GM12874 (cell line): ENCODE data around the gene SMIM36.

Source experiments
- CTCF ChIP-seq: IDR thresholded peaks from 2 replicates; pipeline ENCODE4 v1.5.1; 2011; ENCODE audit warnings: low read depth, mild to moderate bottlenecking, control low read depth, low read length, moderate library complexity; ENCODE audit not compliant: insufficient read depth

SMIM36 gene

DNA sequence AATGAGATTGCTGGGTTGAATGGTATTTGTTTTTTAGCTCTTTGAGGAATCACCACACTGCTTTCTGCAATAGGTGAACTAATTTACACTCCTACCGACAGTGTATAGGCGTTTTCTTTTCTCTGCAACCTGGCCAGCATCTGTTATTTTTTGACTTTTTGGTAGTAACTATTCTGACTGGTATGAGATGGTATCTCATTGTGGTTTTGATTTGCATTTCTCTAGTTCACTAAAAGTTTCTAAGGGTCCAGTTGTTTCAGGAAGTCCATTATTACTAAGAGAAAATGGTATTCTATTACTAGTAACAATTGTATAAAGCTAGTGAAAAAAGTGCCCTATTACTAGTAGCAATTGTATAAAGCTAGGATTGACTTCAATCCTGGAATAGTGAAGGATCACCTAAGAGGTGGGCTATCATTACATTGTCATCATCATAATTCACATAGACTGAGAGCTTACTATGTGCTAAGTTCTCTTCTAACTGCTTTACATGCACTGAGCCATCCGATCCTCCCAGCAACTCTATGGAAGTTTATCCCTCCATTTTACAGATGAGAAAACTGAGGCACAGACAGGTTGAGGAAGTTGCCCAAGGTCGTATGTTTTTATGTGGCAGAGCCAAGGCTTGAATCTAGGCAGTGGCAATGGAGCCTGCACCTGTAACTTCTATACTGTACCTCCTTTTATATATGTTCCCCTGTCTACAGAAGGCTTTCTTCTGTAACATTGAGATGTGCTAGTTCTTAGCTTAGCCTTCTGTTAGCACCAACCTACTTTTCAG lies 13.4 kb upstream of the SMIM36 start:
- TF ChIP-seq CTCF, result no peak

- no peak for TF ChIP-seq CTCF
Measured at GRCh38 chr17:55521186-55521585, 9.9 kb upstream of the SMIM36 start.

- TF ChIP-seq CTCF, result no peak
Measured at GRCh38 chr17:55520402-55520801, 9.2 kb upstream of the SMIM36 start.

DNA sequence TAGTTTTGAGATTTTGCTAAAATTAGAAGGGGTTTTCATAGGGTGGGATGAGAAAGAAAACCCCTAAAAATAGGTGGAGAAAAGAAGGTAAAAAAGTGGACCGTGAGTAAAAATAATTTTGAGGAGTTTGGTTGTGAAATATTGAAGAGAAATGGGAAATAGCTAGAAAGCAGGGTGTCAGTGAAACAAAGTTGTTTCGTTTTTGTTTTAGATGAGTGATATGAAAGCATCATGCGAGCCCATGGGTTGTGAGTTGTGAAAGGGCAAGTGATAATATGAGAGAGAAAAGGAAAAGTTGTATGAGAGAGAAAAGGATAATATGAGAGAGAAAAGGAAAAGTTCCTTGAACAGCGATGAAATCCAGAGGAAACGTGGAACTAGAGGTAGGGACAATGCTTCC lies 7.3 kb upstream of the SMIM36 start:
- no peak for TF ChIP-seq CTCF

DNA sequence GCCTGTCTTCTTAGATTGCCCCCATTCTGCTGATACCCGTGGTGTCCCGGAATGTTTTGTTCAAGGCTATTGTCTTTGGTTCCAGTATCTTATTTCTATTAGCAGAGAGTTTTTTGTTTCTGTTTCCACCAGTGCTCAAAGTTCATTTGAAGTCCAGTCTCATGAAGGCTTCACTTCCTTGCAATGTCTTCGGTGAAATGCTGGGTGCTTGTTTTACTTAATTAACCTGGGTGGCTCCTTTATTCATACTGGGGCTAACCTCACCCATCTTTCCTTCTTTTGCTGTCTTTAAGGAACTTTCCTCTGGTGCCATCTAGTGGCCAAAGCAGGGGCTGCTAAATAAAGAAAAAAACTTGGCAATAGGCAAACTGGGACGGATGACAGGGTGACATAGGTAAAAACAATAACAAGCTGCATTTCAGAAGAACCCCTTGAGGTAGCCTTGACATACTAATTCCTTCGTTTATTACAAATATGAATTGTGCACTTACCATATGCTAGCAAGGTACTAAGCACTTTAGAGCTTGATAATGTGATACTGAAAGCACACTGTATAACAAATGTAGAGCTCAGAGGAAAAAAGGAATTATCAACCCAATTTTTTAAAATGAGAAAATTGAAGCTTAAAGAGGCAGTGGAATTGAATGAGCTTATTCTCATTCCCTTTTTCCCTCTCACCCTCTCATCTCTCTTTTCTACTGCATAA lies 2.8 kb upstream of the SMIM36 start:
- peak; percentile 74 for TF ChIP-seq CTCF

- no peak for TF ChIP-seq CTCF
Measured at GRCh38 chr17:55500103-55500502, 11.1 kb downstream of the SMIM36 start.

DNA sequence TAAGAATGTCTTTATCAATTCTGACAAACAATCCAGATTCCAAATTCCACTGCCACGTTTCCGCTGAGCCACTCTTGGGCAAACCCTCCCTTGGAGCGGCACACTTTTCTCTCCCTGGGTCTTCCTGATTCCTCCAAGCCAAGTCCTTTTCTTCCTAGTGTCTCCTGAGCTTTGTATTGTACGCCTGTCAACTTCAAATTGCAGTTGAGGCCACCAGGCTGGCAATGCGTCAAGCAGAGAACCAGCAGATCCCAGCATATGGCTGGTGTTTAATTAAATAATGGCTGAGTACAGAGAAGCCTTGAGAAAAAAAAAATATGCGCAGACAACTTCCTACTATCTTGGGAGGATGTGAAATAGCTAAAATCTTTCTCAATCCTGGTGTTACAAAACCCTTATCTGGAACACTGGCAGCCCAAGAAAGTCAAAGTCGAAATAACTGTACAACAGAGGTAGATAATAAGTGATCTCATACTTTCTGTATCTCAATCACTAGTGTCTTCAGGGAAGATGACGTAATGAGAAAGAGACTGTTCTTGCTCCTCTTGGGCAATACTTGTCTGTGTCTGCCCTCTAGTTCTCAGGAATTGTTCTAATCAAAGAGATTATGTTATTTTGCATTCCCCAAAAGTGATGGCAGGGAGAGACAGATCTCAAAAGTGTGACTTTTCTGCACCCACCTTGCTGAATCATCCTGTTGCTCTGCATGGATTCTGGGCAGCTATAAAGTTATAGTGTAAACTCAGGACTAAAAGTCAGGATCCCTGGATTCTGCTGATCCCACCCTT lies 15.0 kb downstream of the SMIM36 start:
- no peak for TF ChIP-seq CTCF
